Smooth muscle cell (in vitro differentiated cells): ENCODE data around the gene AAR2. TPM values are rescaled to one million over a fixed set of nuclear protein-coding genes. Genes with fewer than 3 reads are reported as not detected.

Source experiments
- DNase-seq: peaks from one replicate; lab custom pipeline; 2025; ENCODE audit not compliant: unreplicated experiment; lab: John Stamatoyannopoulos, UW
- H2AFZ ChIP-seq: fragments of 200-600 bp; sonication (generic); 2 replicates; pipeline ENCODE4 v1.6.0; 2016; ENCODE audit warnings: antibody characterized with exemption, low read depth, mild to moderate bottlenecking
- H3F3A ChIP-seq: fragments of 200-600 bp; sonication (generic); 2 replicates; pipeline ENCODE4 v1.6.0; 2017; ENCODE audit warnings: antibody characterized with exemption, low read depth
- H3K27ac ChIP-seq: fragments of 200-600 bp; sonication (generic); 2 replicates; pipeline ENCODE4 v1.5.1; 2016; ENCODE audit warnings: low read depth, mild to moderate bottlenecking
- H3K27me3 ChIP-seq: fragments of 200-600 bp; sonication (generic); 2 replicates; pipeline ENCODE4 v1.6.1; 2016; ENCODE audit warnings: low read depth, mild to moderate bottlenecking
- H3K36me3 ChIP-seq: fragments of 200-600 bp; sonication (generic); 2 replicates; pipeline ENCODE4 v1.5.1; 2016; ENCODE audit warnings: low read depth
- H3K4me1 ChIP-seq: fragments of 200-600 bp; sonication (generic); 2 replicates; pipeline ENCODE4 v1.5.1; 2016; ENCODE audit warnings: low read depth
- H3K4me2 ChIP-seq: fragments of 200-600 bp; sonication (generic); 2 replicates; pipeline ENCODE4 v1.6.0; 2016; ENCODE audit warnings: mild to moderate bottlenecking
- H3K4me3 ChIP-seq: fragments of 200-600 bp; sonication (generic); 2 replicates; pipeline ENCODE4 v1.5.1; 2016; ENCODE audit warnings: mild to moderate bottlenecking
- H3K79me2 ChIP-seq: fragments of 200-600 bp; sonication (generic); 2 replicates; pipeline ENCODE4 v1.6.0; 2016; ENCODE audit warnings: low read depth, mild to moderate bottlenecking
- H3K9ac ChIP-seq: fragments of 200-600 bp; sonication (generic); 2 replicates; pipeline ENCODE4 v1.6.0; 2016; ENCODE audit warnings: low read depth
- H3K9me3 ChIP-seq: fragments of 200-600 bp; sonication (generic); replicated peaks from 2 replicates; pipeline ENCODE4 v1.5.1; 2016; ENCODE audit warnings: low read depth
- H4K20me1 ChIP-seq: fragments of 200-600 bp; sonication (generic); 2 replicates; pipeline ENCODE4 v1.6.0; 2016; ENCODE audit warnings: low read depth
- WGBS: methylation state at CpG from one replicate; pipeline ENCODE4 v1.1.7; 2016; ENCODE audit warnings: low lambda C conversion rate; 5-methylcytosine and 5-hydroxymethylcytosine counted together
- polyA plus RNA-seq: library from polyadenylated mRNA; unstranded; fragments of >200 nt; fragmentation: Nextera tagmentation; extraction: Ambion mirVana; gene quantifications from 2 replicates; pipeline ENCODE4 v1.2.1, GENCODE V29; 2016
- total RNA-seq: library from RNA; depleted of rRNA; stranded (reverse); fragments of >200 nt; gene quantifications from 2 replicates; pipeline ENCODE4 v1.2.3, GENCODE V29; 2014
- TF ChIP-seq, protein P1 (sequence below): fragments of 200-600 bp; sonication (generic); IDR thresholded peaks from 2 replicates; pipeline ENCODE4 v1.5.1; 2017; ENCODE audit warnings: borderline replicate concordance, mild to moderate bottlenecking, antibody characterized with exemption; ENCODE audit not compliant: insufficient read depth, poor library complexity, severe bottlenecking

AAR2 gene
- total and polyA plus RNA-seq, 2 experiments from 2014 or later, result 25.9 to 37.5 TPM

DNA sequence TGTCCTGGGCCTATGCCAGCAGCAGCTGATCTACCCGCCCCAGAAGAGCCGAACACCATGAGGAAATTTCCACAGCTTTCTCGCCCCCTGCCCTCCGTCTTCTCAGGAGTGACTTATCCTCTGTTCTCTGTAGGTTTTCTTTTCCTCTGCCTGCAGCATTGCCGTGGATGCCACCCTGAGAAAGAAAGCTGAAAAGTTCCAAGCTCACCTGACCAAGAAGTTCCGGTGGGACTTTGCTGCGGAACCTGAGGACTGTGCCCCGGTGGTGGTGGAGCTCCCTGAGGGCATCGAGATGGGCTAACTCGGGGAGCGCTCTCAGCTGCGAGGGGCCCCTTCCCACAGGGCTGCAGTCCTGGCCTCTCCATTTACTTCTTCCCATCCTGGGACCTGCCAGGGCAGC is 19.2 kb downstream of the AAR2 start:
- no peak overlapping the region for H3K4me3 ChIP-seq
- no peak overlapping the region for H2AFZ ChIP-seq
- H3K4me1 ChIP-seq, result no peaks in the 10 kb centered on the region
- no peaks in the 10 kb centered on the region for H3F3A ChIP-seq
- no peaks in the 10 kb centered on the region for H3K9me3 ChIP-seq
- peaks cover 2% of the 10 kb centered on the region for H3K79me2 ChIP-seq
- H3K4me2 ChIP-seq, result no peak overlapping the region
- no peak overlapping the region for H3K27ac ChIP-seq
- 99% methylated on average over 12 of the region's 12 CpGs for WGBS
- TF ChIP-seq, protein P1, sequence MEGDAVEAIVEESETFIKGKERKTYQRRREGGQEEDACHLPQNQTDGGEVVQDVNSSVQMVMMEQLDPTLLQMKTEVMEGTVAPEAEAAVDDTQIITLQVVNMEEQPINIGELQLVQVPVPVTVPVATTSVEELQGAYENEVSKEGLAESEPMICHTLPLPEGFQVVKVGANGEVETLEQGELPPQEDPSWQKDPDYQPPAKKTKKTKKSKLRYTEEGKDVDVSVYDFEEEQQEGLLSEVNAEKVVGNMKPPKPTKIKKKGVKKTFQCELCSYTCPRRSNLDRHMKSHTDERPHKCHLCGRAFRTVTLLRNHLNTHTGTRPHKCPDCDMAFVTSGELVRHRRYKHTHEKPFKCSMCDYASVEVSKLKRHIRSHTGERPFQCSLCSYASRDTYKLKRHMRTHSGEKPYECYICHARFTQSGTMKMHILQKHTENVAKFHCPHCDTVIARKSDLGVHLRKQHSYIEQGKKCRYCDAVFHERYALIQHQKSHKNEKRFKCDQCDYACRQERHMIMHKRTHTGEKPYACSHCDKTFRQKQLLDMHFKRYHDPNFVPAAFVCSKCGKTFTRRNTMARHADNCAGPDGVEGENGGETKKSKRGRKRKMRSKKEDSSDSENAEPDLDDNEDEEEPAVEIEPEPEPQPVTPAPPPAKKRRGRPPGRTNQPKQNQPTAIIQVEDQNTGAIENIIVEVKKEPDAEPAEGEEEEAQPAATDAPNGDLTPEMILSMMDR, result no peak
- H3K9ac ChIP-seq, result no peak overlapping the region
- no peak for DNase-seq
- no peaks in the 10 kb centered on the region for H3K36me3 ChIP-seq
- H3K27me3 ChIP-seq, result no peaks in the 10 kb centered on the region
- H4K20me1 ChIP-seq, result peaks cover 39% of the 10 kb centered on the region

DNA sequence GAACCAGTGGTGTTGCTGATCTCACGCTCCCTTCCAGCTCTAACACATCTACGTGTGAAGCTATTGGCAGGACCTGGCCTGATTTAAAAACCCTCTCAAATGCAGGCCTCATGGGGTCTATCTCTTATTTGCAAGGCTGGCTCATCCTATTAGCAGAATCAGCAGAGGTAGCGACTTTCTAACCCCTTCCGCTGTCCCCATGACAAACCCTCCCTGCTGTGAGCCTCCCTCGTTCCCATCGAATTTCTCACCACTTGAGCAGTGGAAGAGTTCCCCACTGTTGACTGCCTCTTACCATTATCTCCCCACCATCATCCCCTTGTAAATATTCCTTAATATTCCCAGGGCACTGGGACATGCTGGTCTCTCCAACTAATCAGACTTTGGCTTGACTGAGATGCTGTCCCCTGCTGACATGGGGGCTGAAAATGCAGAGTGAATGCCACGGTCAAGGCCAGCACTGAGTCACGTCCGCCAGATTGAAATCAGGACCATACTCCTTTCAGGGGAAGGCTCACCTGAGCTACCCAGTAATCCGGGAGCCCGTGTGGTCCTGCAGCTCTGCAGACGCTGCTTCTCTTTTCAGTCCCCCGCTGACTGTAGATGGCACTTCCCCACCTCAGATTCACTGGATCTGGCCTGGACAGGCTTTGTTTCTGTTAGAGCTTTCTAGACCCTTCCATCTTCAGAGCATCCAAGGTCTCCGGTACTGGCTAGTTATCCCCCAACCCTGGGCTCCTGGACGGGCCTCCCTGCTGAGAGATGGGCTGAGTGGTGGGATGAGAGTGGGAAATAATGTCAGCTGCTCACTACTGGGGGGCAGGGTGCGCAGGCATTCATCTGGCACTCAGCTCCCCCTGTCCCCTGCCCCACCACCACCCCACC is 23.1 kb downstream of the AAR2 start:
- 61% methylated on average over 16 of the region's 16 CpGs for WGBS
- H2AFZ ChIP-seq, result no peak overlapping the region

DNA sequence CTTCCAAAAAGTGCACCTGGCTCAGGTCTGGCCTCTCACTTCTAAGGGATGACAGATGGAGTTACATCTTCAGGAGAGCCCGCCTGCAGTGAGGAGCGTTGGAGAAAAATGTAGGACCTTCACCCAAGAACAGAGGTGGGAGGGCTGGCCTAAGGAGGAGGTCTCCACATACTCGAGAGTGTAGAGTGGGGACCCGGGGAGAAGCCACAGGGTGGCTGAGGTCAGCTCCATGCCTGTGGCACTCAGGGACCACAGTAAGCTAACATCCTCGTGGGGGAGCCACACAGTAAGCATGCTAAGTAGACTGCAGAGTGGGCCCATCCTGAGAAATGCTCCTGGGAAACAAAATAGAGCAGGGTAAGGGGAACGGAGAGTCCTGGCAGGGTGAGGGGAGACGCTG is 24.0 kb downstream of the AAR2 start:
- Histone ChIP-seq H3K27ac (no peak overlapping the region), H3K4me2 (no peak overlapping the region), H3K27me3 (no peaks in the 10 kb centered on the region), H4K20me1 (no peaks in the 10 kb centered on the region), H3K36me3 (no peaks in the 10 kb centered on the region), H3K9ac (no peak overlapping the region), H3K4me3 (no peak overlapping the region), H2AFZ (no peak overlapping the region), H3K4me1 (no peaks in the 10 kb centered on the region), H3K9me3 (no peaks in the 10 kb centered on the region), H3K79me2 (no peaks in the 10 kb centered on the region), H3F3A (no peaks in the 10 kb centered on the region)
- WGBS, result 91% methylated on average over 7 of the region's 7 CpGs
- TF ChIP-seq, protein P1, result no peak
- no peak for DNase-seq

More for the DNA sequence above, 23.1 kb downstream of the AAR2 start:
- TF ChIP-seq, protein P1, result no peak
- Histone ChIP-seq H3K36me3 (no peaks in the 10 kb centered on the region), H3K4me2 (no peak overlapping the region), H3K27me3 (no peaks in the 10 kb centered on the region), H3K9ac (no peak overlapping the region), H3K9me3 (no peaks in the 10 kb centered on the region), H3K4me1 (no peaks in the 10 kb centered on the region), H3F3A (no peaks in the 10 kb centered on the region), H3K79me2 (no peaks in the 10 kb centered on the region), H4K20me1 (peaks cover under 1% of the 10 kb centered on the region), H3K4me3 (no peak overlapping the region), H3K27ac (no peak overlapping the region)
- DNase-seq, result no peak
